GM19372 (cell line): ENCODE results near the gene GABRP.

Experiments
- ATAC-seq: cut with Tn5 transposase; IDR thresholded peaks from one replicate; pipeline ENCODE4 v1.9.1; 2021; ENCODE audit warnings: mild to moderate bottlenecking, low read depth, moderate library complexity; ENCODE audit not compliant: unreplicated experiment

Gene GABRP

DNA sequence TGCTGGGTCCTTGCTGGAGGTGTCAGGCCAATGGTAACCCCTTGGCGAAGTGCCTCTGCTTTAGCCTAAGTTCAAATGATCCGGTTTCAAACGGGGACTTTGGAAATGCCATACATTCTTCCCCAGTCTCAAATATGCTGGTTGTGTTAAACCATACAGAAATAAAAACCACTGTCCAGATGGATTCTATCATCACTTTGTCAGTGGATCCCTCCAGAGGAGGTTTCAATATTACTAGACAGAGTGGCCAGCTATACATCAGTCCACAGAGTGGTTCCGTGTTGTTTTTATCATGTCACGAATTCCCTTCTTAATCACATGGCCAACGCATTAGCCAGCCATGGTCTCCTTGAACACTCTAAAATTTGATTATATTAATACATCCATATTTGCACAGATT, 71.0 kb downstream of the GABRP start:
- ATAC-seq: no peak

DNA sequence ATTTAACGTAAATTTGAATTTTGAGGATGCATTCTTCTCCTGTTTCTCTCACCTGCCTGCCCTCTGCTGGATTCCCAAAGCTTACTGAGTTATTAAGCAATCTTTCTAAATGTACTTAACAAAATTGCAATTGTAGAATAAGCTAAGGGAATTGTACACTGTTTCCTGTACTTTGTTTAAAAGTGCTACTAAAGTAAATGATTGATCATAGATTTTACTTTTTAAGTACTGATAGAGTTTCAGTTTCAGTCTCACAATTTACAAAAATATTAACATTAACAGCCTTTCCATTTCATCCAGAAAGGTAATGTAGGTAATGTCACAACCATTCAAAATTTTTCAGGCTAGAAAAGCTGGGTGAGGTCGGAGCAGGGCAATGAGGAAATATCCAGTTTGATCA, 73.5 kb downstream of the GABRP start:
- no peak for ATAC-seq

DNA sequence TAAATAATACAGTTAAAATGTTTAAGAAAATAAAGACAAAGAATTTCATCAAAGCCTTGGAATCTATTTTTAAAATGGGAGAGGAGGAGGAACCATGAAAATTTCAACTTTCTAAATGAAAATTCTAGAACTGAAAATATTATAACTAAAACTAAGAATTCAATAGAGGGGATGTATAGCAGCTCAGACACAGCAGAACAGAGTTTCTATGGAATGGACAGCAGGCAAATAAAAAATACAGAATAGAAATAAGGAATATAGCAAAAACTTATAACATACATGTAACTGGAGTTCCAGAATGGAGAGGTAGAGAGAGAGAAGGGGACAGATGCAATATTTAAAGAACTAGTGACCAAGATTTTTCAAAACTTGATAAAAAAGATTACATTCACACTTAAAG, 76.9 kb downstream of the GABRP start:
- ATAC-seq: no peak

DNA sequence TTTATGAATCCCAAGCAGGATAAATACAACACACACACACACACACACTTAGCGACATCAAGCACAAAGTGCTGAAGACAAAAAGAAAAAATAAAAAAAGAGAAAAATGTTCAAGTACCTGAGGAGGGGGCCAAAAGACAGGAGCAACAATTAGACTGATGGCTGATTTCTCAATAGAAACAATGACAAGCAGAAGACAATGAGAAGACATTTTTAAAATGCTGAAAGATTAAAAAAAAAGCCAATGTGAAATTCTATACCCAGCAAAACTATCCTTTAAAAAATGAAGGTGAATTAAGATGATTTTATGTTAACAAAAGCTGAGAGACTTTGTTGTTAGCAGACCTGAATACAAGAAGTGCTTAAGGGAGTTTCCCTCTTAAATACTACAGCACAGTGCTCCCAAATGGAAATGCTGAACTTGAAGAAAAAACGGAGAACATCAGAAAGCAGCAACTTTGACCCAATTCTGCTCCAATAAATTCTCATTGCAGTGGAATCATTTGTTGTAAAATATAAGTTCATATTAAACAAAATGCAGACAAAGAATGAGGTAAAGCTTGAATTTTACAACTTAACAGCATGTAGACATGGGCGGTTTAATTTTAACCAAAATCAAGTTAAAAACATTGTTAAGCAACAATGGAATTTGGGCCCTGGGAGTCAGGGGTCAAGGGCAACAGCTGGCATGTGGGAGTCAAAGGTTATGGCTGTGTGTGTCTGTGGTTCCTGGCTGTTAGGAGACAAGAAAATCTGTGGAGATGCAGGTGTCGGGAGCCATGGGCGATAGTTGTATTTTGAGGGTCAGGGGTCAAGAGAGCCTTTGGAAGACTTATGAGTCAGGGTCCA, 77.5 kb downstream of the GABRP start:
- ATAC-seq: no peak

DNA sequence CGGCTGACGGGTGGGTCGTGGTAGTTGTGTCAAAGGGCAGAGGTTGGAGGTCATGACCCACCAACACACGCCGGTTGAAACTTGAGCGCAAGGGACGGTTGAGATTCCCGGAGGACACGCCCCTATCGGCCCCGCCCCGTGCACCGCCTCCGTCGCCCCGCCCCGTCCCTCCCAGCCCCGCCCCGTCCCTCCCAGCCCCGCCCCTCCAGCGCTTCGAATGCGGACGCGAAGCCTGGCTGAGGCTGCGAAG, 78.1 kb downstream of the GABRP start:
- no peak for ATAC-seq

DNA sequence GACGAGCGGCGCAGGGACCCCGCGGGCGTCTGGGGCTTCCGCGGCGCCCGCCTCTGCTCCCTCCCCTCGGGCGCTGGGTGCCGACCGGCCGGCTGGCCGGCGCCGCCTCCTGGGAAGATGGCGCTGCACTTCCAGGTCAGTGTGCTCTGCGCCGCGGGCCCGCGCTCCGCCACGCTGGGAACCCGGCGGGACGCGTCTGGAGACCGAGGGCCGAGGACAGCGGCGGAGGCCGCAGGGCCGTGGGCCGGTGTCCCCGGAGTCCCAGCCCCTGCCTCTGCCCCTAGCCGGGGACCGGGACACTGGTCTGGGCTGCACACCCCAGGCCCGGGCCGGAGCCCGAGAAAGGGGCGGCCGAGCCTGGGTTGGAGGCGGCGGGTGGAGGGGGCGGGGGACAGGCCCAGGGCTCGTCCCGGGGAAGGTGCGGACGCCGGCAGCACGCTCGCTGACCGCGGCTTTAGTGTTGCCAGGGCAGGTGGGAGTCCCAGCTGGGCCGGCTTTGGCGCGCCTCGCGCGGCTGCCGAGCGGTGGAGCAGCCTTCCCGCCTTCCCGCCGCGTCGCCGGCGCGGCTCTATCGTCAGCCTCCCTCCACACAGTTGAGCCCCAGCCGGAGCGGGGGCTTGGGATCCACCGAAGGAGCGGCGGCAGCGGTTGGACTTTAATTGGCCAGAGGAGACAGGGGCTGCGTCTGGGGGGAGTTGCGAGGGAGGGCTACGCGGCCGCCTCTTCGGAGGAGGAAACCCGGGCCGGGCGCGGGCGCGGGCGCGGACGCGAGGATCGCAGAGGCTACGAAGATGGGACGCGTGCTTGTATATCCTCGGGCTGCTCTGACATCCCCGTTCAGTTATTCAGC, 78.6 kb downstream of the GABRP start, which contains the start of gene RANBP17:
TSS of gene RANBP17 (plus strand) at position 102 of the 850 bp plus-strand sequence.
- ATAC-seq: no peak

DNA sequence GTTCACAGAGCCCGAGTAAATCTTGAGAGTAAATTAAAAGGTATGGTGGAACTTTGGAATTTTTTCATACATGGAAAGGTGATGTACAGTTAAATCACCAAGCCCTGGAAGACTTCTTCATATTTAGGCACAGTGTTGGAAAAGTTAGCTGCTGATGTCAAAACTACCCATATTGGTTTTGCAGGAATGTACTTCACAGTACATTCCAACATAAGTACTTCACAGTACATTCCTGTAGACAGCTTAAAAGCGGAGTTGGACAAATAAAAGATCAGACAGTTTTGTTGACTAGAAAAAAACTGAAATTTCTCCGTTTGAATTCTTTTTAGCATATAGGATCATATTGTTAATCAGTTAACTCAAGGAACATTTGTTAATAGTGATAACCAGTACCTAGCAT, 80.1 kb downstream of the GABRP start:
- ATAC-seq: no peak
